ENCODE measurements around the gene NLGN4X. TPM values are rescaled to one million over a fixed set of nuclear protein-coding genes. Genes with fewer than 3 reads are reported as not detected.

NLGN4X gene
- polyA plus RNA-seq, 3 donors = not detected

DNA sequence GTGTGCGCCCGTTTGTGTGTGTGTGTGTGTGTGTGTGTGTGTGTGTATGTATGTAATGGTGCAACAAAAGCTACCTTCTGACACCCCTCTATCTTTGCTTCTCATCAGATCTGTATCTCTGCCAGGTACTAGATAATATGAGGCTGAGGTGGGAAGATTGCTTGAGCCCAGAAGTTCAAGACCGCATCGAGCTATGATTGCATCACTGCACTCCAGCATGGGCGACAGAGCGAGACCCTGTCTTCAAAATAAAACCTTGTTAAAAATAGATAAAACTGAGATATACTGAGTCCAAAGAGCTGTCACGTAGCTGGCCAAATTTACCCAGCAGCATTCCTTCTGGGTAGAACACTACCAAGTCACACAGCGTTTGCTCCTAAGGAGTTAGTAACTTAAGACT lies 18.4 kb downstream of the NLGN4X start:
- no peak overlapping the region for H3K4me3 ChIP-seq (replicated peaks in 1 of 3; ENCODE audit: low read depth in 2 of 3, low read length in 3 of 3)
- H3K4me3 Mint-ChIP-seq = no peak overlapping the region
- no peak overlapping the region for H3K27ac Mint-ChIP-seq
- H3K36me3 Mint-ChIP-seq = no peaks in the 10 kb centered on the region
- intact Hi-C loops (cut with micrococcal nuclease) = no loop called here
- H3K4me1 Mint-ChIP-seq = no peaks in the 10 kb centered on the region
- H3K27ac ChIP-seq (ENCODE audit: low read depth in 1 of 2, low read length in 2 of 2) = no peak overlapping the region
- 100% methylated on average over 1 of the region's 8 CpGs for WGBS (ENCODE audit: insufficient coverage)
- TF ChIP-seq, protein P1, sequence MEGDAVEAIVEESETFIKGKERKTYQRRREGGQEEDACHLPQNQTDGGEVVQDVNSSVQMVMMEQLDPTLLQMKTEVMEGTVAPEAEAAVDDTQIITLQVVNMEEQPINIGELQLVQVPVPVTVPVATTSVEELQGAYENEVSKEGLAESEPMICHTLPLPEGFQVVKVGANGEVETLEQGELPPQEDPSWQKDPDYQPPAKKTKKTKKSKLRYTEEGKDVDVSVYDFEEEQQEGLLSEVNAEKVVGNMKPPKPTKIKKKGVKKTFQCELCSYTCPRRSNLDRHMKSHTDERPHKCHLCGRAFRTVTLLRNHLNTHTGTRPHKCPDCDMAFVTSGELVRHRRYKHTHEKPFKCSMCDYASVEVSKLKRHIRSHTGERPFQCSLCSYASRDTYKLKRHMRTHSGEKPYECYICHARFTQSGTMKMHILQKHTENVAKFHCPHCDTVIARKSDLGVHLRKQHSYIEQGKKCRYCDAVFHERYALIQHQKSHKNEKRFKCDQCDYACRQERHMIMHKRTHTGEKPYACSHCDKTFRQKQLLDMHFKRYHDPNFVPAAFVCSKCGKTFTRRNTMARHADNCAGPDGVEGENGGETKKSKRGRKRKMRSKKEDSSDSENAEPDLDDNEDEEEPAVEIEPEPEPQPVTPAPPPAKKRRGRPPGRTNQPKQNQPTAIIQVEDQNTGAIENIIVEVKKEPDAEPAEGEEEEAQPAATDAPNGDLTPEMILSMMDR (IDR thresholded peaks at IDR 0.05) = no peak
- H3K4me2 ChIP-seq (replicated peaks; ENCODE audit: extremely low read depth, low read length, poor library complexity, severe bottlenecking) = no peak overlapping the region
- no peak overlapping the region for H2AFZ ChIP-seq (ENCODE audit: insufficient read depth, low read depth, low read length, poor library complexity, severe bottlenecking)
- no peak for DNase-seq
- H3K27me3 Mint-ChIP-seq (ENCODE audit: low read depth in 3 of 3) = peaks cover 0 to 5% (median 0%) of the 10 kb centered on the region in 3 donors
- no peaks in the 10 kb centered on the region for H4K20me1 ChIP-seq (ENCODE audit: insufficient read depth, low read length)
- H3K79me2 ChIP-seq (ENCODE audit: insufficient read depth, low read length) = no peaks in the 10 kb centered on the region
- H3K9ac ChIP-seq (ENCODE audit: insufficient read depth, low read length, poor library complexity, severe bottlenecking) = no peak overlapping the region
- no peaks in the 10 kb centered on the region for H3K4me1 ChIP-seq (ENCODE audit: control insufficient read depth in 1 of 2, insufficient read depth in 2 of 2, low read length in 2 of 2)
- H3K9me3 Mint-ChIP-seq = peaks cover 0 to 2% (median 0%) of the 10 kb centered on the region in 7 donors
- no peaks in the 10 kb centered on the region for H3K27me3 ChIP-seq (ENCODE audit: control insufficient read depth in 2 of 2, insufficient read depth in 2 of 2, low read length in 2 of 2)
- H3K36me3 ChIP-seq (replicated peaks in 1 of 2; ENCODE audit: control insufficient read depth in 1 of 2, insufficient read depth in 2 of 2, low read length in 2 of 2) = no peaks in the 10 kb centered on the region
- no peaks in the 10 kb centered on the region for H3K9me3 ChIP-seq (replicated peaks in 1 of 2; ENCODE audit: control insufficient read depth in 1 of 2, insufficient read depth in 1 of 2, low read length in 2 of 2)

DNA sequence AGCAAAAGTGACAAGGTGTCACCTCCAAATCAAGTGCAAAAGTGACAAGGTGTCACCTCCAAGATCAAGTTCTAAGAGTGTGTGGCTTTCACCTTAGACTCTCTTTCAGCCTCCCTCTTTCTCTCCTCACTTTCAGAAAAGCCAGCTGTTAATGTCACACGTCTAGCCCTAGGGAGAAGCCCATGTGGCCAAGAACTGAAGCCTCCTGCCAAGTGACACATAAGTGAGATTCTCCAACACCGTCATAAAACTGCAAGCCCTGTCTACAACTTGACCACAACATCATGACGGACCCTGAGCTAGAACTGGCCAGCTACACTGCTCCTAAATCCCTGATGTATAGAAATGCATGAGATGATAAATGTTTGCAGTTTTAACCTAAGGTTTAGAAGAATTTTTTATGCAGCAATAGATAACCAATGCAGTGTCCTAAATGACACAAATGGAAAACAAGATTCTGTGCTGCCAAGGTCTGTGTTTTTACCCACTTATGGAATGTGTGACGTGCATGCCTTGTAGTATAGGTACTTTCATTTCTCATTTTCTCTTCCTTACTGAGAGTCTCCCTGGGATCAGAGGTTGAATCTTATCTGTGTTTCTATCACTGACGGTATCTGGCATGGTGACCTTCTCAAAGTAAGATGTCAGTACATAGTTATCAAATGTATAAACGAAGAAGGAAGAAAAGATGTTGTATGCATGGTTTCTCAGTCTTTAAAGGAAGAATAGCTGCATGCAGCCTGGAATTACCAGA lies 25.0 kb downstream of the NLGN4X start:
- H3K27me3 ChIP-seq (ENCODE audit: control insufficient read depth in 2 of 2, insufficient read depth in 2 of 2, low read length in 2 of 2) = no peaks in the 10 kb centered on the region
- no peaks in the 10 kb centered on the region for H3K4me1 Mint-ChIP-seq
- intact Hi-C loops (cut with micrococcal nuclease) = no loop called here
- H3K27ac ChIP-seq (ENCODE audit: low read depth in 1 of 2, low read length in 2 of 2) = no peak overlapping the region
- TF ChIP-seq, protein P1 (IDR thresholded peaks at IDR 0.05) = no peak
- no peaks in the 10 kb centered on the region for H4K20me1 ChIP-seq (ENCODE audit: insufficient read depth, low read length)
- H3K9me3 Mint-ChIP-seq = peaks cover 0 to 2% (median 0%) of the 10 kb centered on the region in 7 donors
- no peaks in the 10 kb centered on the region for H3K9me3 ChIP-seq (replicated peaks in 1 of 2; ENCODE audit: control insufficient read depth in 1 of 2, insufficient read depth in 1 of 2, low read length in 2 of 2)
- no peaks in the 10 kb centered on the region for H3K36me3 Mint-ChIP-seq
- H2AFZ ChIP-seq (ENCODE audit: insufficient read depth, low read depth, low read length, poor library complexity, severe bottlenecking) = no peak overlapping the region
- H3K4me1 ChIP-seq (ENCODE audit: control insufficient read depth in 1 of 2, insufficient read depth in 2 of 2, low read length in 2 of 2) = no peaks in the 10 kb centered on the region
- H3K36me3 ChIP-seq (replicated peaks in 1 of 2; ENCODE audit: control insufficient read depth in 1 of 2, insufficient read depth in 2 of 2, low read length in 2 of 2) = no peaks in the 10 kb centered on the region
- no peak overlapping the region for H3K4me3 Mint-ChIP-seq
- WGBS (ENCODE audit: insufficient coverage) = no CpG with 5 or more reads among the region's 6 CpGs
- H3K4me3 ChIP-seq (replicated peaks in 1 of 3; ENCODE audit: low read depth in 2 of 3, low read length in 3 of 3) = no peak overlapping the region
- H3K9ac ChIP-seq (ENCODE audit: insufficient read depth, low read length, poor library complexity, severe bottlenecking) = no peak overlapping the region
- H3K79me2 ChIP-seq (ENCODE audit: insufficient read depth, low read length) = no peaks in the 10 kb centered on the region
- H3K4me2 ChIP-seq (replicated peaks; ENCODE audit: extremely low read depth, low read length, poor library complexity, severe bottlenecking) = no peak overlapping the region
- H3K27me3 Mint-ChIP-seq (ENCODE audit: low read depth in 3 of 3) = no peaks in the 10 kb centered on the region
- no peak overlapping the region for H3K27ac Mint-ChIP-seq
- no peak for DNase-seq

All from CD14-positive monocyte (primary cell).